Measurements from ENCODE around the gene PRAMEF18.
"Not testable (repeated sequence)": the region's sequence is repeated elsewhere in the genome, so short reads cannot be mapped to it uniquely, and the experiment has no call there.

The PRAMEF18 gene

DNA sequence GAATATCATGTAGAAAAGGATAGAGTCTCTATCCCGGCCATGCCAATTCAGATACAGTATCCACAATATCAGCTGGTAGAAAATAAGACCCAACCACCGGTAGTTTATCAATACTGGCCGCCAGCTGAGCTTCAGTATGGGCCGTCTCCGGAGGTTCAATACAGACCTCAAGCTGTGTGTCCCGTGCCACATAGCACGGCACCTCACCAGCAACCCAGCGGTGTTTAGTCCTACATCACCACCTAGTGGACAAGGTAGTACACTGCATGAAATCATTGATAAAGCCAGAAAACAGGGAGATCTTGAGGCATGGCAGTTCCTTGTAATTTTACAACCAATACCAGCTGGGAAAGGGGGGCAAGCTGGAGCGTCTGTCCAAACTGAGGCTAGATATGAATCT, 17.2 kb downstream of the PRAMEF18 start:
- DNase-seq (ENCODE audit: low read depth in 2 of 2) = not testable (repeated sequence)

DNA sequence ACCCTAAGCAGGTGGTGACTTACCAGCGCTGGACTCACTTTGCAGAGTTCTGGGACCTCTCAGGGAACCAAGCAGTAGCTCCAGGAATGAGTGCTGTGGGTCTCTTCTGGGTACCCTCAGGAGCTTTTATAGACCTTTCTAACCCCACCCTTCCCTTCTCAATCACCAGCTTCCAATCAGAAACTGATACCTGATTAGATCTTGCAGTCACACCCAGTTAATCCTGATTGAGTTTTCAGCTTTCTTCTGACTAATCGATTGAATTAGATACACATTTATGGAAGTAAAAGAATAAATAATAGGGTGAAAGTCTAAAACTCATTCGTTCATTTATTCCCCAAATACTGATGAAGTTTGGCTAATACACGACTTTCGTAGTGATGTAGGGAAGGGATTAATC, 24.6 kb downstream of the PRAMEF18 start, which contains the start of gene PRAMEF13:
Gene PRAMEF13, minus strand, starts transcription at position 101 of the 400 bp plus-strand sequence. CDS start 1,820 bp downstream, outside the sequence.
- DNase-seq (ENCODE audit: low read depth in 2 of 2) = not testable (repeated sequence)
